HG03066 (cell line): ENCODE results near the gene KMT5B.

Source experiments
- ATAC-seq: cut with Tn5 transposase; IDR thresholded peaks from one replicate; pipeline ENCODE4 v1.9.1; 2021; ENCODE audit warnings: low read depth; ENCODE audit not compliant: unreplicated experiment

Gene KMT5B

DNA sequence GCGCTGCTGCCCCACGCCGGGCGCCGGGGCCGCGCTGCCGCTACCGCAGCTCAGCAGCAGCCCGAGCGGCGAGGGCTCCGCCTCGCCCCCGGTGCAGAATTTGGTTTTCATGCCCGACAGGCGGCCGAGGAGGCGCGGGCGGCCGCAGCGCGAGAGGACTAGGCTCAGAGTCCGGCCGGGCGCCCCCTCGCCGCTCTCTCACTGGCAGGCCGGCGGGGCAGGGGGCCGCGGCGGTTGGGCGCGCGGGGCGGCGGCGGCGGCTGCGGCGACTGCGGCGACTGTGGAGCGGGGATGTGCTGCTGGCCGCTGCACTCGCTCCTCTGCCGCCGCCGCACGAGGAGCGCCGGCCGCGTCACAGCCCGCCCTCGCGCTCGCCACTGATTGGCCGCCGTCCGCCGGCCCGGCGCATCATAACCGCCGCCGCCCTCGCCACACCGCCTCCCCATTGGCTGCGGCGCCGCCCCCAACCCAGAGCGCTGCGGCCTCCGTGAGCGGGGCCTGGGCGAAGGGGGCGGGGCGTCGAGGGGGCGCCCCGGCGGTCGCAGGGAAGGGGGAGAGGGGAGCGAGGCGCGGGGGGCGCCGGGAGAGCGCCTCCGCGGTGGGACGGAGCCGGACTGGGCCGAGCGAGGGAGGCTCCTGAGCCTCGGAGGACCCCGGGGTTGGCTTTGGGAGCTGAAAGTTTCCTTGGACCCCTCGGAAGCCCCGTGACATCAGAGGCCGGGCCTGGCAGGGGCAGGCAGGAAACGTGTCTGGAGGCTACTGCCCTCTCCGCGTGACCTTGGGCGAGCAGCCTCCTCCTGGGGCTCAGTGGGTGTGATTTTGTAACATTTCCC, 91.8 kb downstream of the KMT5B start, which contains the start of gene CHKA:
TSS of gene CHKA (minus strand) at position 322 of the 833 bp plus-strand sequence. CDS start at position 111, 211 bp downstream.
- peak; percentile 78 for ATAC-seq

- no peak for ATAC-seq
These were observed 92.6 kb downstream of the KMT5B start for GRCh38 chr11:68120273-68121066.

DNA sequence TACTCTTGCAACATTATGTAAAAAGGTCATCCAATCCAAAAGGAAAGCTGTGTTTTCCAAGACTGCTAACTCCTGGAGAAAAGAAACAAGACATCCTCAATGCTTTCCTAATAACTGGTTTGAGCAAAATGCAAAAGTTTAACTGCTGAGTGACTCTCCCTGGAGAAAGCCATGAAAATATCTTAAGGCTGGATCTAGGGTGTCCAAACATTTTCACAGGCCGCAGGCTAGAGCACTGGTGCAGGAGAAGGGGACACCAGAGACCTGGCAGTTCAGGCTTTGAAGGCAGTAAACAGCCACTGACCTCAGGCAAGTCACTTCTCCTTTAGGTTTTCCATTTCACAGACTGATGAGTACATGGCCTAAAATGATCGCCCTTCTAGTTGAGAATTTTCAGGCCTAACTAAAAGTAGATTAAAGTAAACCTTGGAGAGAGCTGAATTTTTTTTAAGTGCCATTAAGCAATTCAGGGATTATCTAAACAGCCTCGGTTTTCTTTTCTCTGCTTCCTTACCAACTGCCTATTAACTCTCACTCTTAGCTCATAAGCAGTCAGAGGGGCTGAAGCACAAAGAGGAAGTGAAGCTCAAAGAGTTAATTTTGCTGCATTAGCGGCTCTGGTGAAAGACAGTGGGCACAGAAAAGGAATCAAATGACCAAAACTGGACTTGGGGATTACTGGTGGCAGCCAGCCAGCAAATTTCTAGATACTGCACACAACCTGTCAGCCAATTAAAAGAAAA, 94.2 kb downstream of the KMT5B start:
- no peak for ATAC-seq

DNA sequence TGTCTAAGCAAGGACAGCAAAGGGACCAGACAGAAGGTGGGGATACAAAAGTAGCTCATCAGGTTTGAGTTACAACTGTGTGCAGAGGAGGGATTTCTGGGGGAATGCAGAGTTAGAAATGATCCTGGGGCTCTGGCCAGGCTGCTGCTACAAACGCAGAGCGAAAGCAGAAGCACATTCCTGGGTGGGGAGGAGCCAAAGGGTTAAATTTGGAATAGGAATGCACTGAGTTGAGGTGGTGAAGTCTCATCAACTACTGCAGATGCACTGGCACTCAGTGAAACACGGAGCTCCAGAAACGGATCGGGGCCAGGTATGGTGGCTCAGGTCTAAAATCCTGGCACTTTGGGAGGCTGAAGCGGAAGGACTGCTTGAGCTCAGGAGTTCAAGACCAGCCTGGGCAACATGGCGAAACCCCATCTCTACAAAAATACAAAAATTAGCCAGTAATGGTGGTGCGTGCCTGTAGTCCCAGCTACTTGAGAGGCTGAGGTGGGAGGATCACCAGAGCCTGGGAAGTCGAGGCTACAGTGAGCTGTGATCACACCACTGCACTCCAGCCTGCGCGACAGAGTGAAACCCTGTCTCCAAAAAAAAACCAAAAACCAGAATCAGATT, 95.1 kb downstream of the KMT5B start:
- no peak for ATAC-seq

GRCh38 chr11:68116974-68117373, 96.1 kb downstream of the KMT5B start:
- no peak for ATAC-seq

DNA sequence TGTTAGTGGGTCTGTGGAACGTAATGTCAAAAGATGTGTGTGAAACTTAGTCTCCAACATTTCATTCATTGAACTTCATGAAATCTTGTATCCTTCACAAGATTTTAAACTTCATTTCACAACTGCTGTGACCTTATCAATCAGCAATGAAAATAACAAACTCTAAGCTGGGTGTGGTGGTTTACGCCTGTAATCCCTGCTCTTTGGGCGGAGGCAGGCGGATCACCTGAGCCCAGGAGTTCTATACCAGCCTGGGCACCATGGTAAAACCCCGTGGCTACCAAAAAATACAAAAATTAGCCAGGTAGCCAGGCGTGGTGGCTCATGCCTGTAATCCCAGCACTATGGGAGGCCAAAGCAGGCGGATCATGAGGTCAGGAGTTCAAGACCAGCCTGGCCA, 97.0 kb downstream of the KMT5B start:
- ATAC-seq = no peak

DNA sequence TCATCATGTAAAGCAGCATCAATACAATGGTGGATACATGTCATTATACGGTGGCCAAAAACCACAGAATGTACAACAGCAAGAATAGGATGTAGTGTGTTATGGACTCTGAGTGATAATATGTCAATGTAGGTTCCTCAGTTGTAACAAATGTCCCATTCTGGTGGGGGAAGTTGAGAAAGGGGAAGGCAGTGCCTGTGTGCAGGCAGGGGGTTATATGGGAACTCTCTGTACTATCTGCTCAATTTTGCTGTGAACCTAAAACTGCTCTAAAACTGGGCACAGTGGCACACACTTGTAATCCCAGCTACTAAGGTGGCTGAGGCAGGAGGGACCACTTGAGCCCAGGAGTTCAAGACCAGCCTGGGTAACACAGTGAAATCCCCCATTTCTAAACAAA, 97.8 kb downstream of the KMT5B start:
- ATAC-seq = no peak

DNA sequence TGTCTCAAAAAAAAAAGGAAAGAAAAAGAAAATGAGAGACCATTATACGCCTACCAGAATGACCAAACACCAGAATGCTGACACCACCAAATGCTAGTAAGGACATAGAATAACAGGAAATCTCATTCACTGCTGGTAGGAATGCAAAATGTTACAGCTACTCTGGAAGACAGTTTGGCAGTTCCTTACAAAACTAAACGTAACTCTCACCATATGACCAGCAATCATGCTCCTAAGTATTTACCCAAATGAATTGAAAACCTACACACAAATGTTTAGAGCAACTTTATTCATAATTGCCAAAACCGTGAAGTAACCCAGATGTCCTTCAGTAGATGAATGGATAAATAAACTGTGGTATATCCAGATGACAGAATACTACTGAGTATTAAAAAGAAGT, 99.1 kb downstream of the KMT5B start:
- no peak for ATAC-seq

DNA sequence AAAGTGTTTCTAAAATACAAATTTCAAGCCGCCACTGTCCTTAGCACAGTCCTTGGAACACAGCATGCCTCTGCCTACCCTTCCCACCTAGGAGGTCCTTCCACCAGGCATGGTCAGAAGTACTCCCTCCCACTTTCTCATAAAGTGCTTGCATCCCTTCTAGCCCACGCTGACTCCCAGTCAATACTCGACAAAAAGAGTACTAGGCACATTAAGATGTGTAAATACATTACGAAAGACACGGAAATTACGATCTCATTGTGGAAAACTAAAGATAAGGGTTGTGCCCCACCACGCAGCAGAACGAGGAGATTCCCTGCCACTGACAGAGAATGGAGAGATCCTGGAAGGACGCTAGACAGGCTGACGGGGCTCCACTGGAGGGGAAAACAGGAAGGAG, 105.4 kb downstream of the KMT5B start:
- no peak for ATAC-seq

DNA sequence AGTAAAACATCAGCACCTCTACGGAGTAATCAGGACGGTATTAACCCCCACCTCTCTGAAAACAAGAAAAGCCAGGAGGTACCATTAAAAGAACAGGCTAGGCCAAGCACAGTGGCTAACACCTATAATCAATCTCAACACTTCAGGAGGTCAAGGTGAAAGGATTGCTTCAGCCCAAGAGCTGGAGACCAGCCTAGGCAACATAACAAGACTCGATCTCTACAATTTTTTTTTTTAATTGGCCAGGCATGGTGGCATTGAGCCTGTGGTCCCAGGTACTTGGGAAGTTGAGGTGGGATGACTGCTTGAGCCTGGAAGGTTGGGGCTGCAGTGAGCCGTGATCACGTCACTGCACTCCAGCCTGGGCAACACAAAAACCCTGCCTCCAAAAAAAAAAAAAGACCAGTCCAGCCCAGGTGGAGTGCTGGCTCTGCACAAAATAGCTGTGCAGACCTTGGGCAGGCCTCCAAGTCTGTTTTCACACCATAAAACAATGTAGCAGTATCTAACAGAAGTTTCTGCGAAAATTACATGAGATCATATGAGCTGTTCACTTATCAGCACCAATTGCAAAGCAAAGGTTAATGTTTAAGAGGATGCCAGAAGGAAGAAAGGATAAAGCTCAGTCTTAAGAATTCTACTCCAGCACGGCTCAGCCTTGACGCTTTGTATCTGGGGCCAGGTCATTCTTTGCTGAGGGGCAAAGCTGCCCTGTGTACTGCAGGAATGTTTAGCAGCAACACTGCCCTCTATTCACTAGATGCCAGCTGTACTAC, 106.7 kb downstream of the KMT5B start:
- ATAC-seq = no peak
